Activated CD8-positive, alpha-beta memory T cell treated with anti-CD3 and anti-CD28 coated beads, Interleukin-2, amount 50 U/mL, for 4 hours (primary cell): ENCODE results near the gene FUCA2.

Source experiments
- DNase-seq: peaks from one replicate; pipeline ENCODE4 v3.0.0-alpha.2; 2020

Gene FUCA2, protein sequence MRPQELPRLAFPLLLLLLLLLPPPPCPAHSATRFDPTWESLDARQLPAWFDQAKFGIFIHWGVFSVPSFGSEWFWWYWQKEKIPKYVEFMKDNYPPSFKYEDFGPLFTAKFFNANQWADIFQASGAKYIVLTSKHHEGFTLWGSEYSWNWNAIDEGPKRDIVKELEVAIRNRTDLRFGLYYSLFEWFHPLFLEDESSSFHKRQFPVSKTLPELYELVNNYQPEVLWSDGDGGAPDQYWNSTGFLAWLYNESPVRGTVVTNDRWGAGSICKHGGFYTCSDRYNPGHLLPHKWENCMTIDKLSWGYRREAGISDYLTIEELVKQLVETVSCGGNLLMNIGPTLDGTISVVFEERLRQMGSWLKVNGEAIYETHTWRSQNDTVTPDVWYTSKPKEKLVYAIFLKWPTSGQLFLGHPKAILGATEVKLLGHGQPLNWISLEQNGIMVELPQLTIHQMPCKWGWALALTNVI

DNA sequence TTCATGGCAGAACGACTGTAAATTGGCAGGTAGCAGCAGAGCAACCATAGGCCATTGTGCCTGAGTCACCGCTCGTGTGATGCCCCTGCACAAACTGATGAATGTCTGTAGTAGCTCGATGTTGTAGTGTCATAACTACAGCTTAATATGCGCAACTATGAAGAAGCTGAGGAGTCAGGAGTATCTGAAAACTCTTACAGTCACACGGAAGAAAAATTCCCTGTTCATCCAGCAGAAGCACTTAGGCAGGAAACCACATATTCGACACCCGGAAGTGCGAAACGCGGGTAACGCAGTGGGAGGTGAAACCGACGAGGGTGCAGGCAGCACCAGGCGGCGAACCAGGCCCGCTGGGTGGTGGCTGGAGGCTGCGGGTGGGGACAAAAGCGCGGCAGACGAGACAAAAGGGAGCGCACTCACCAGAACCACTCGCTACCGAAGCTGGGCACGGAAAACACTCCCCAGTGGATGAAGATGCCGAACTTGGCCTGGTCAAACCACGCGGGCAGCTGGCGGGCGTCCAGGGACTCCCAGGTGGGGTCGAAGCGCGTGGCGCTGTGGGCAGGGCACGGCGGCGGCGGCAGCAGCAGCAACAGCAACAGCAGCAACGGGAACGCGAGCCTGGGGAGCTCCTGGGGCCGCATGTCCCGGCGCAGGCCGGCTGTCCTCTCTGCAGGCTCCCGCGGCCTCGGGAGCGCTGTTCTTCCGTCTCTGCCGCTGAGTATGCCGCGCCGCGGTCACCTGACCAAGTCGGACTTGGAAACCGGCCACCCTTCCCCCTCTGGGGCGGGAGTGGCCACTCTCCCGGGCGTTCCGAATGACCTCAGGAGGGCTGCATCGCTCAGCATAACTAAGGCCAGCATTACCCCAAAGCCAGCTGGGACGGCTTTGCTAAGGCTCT is at the start of gene FUCA2:
Gene FUCA2, minus strand, starts transcription at position 730 of the 901 bp plus-strand sequence. Its CDS starts 86 bp downstream, at position 644.
- peak; percentile 63 for DNase-seq

DNA sequence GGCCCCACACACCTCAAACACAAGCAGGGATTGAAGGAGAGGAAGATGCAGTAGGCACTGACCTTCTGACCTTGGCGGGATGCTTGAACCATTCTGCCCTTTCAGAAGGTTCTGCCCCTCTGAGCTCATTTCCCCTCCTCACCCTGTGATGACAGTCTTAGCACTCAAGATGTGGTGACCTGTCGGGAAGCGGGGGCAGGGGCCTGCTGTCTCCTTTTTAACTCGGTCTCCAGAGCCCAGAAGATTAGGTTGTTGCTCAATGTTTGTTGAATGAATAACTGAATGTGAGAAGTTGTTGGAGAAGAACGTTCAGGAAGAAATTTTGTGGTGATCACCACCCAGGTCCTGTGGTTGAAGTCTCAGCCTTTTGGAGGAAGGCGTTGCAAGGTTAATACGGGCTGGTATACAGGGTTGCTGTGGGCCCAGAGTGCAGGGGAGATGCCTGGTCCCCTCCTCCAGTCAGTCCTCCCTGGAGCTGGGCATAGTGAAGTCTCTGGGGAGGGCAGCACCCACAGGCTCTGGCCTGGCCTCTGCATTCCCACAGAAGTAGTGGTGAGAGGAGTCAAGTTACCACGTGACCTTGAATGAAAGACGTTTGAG is 49.7 kb upstream of the FUCA2 start:
- DNase-seq, result no peak

DNA sequence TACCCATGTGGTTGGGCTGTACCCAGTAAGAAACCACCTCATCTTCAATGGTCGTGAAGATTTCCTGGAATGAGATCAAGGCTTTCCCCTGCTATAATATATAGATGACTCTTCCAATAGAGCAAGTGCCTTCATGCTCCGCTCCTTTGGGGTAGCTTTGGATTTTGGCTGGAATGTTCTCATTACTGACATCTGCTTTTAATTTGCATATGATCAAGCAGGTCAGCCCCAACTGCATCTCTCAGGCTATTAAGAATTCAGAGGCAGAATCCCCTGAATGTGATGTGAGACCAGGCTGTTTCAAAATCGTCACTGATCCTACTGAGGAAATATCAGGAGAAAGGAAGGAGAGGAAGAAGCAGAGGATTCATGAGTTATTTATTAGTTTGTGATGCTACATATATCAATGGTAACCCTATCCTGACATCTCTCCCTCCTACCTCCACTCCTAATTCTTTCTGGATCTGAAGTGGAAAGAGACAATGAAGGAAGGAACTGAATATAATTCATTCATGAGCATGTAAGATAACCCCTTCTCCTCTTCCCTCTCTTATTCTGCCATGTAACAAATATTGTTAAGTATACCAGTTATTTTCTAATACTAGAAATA is 47.6 kb upstream of the FUCA2 start:
- DNase-seq, result no peak

DNA sequence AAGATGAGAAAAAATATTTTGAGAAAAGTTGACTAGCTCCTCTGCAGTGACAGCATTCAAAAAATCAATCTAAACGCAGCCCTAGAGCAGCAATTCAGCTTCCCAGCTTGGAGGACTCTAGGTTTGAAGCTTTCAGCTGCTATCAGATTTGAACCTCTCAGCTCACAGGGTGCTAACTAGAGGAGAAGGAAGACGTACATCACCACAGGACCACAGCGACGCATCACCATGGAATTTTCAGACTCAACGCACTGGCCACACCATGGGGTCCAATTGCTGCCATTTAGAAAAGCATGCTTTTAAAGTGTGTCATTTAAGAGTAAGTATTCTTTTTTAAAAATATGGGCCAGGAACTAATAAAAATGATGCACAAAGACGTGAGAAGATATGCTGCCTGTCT is 45.0 kb upstream of the FUCA2 start:
- DNase-seq, result no peak

DNA sequence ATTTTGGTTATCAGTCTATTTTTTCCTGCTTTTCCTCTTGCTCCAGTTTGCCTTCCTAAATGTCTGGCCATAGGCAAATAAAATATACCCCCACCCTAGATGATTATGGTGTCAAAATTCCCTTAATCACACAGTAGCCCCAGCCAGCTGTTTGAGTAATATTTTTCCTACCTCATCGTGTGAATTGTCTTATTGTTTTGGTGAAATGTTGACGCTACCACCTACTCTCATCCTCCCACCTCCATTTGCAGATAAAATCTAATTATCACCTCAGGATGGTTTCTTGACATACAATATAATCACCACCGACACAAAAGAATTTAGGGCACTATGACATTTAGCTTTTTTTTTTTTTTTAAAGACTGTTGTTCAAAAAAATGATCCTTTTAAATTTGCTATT is 44.1 kb upstream of the FUCA2 start:
- no peak for DNase-seq

DNA sequence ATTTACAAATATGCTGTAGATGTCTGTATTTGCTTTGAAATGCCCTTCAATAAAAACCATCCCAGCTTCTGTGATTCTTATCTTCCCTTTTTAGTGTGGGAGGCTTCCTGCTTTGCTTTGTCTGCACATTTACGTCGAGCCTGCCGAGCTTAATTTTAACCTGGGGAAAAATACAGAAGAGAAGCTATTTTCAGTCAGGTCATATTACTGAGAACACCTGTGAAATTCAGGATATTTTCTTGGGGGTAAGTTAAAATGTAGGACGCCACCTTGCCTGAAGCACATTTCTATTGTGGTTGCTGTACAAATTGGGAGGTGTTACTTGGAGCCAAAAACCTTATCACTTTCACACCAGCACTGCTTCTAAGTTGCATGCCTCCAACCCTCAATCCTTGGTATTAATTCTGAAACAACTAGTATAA is 43.6 kb upstream of the FUCA2 start:
- no peak for DNase-seq

DNA sequence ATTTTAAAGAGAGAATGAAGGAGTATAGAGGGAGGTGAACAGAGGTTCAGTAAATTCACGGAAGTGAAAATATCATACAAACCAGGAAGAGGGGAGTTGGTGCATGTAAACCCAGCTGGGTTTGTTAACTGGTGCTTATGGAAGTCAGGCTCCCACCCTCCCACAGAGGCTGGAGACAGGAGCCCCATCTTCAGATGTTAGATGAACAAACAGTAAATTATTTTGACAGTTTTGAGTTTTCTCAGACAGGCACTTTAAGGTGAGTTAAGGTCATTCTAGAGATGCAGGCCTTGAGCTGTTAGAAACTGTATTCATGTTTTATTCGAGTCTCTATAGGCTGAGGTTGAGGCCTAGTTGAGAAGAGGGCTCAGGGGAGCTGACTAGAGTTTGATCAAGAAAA is 41.8 kb upstream of the FUCA2 start:
- no peak for DNase-seq

DNA sequence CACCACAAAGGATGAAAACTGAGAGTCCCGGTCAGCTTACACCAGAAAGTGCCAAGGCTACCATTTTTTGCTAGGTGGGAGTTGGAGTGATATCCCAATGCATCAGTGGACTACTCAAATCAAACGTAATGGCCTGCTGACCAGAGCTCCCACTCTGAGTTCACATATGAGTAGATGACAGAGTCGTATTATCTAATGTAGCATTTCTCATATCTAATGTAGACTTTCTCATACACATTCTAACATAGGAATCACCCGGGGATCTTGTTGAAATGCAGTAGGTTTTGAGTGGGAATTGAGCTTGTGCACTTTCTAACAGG is 38.4 kb upstream of the FUCA2 start:
- no peak for DNase-seq

DNA sequence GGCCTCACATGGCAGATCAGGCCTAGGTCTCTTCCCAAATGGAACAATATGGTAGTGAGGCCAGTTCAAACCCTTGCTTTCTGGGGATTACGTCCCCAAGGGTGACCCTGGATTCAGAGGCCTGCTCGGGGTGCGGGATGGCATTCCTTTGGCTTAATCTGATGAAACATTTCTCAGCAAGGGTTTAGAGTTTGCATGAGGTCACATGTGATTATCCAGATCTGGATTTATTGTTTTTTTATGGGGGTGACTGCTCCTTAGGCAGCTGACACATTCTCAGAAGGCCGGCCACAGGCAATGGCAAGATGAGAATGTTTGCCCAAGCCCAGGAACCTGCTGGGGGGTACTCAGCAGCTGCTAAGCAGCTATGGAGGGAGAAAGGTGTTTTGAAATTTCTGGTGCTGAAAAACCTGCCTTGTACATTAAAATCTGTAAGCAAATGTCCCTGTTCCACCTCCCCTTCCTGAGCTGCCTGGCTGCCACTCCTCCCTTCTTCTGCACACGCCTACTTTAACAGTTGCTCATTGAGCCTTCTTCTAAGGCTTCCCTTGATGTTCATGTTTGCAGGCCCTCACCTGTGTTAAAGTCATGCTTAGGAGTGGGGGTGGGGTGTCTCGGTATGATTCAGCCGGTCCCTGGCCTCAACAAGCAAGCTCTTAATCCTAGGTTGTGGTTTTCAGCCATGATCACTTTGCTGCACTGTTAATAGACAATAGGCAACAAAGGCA is 37.9 kb upstream of the FUCA2 start:
- no peak for DNase-seq

DNA sequence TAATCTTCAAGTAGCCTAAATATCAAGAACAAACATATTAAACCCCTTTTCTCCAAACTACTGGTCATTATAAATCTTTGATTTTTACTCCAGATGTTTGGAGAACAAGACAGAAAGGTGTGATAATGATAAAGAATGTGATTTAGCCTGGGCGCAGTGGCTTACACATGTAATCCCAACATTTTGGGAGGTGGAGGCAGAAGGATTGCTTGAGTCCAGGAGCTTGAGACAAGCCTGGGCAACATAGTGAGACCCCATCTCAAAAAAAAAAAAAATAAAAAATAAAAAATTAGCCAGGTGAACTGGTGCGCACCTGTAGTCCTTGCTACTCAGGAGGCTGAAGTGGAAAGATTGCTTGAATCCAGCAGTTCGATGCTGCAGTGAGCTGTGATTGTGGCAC is 35.1 kb upstream of the FUCA2 start:
- no peak for DNase-seq

DNA sequence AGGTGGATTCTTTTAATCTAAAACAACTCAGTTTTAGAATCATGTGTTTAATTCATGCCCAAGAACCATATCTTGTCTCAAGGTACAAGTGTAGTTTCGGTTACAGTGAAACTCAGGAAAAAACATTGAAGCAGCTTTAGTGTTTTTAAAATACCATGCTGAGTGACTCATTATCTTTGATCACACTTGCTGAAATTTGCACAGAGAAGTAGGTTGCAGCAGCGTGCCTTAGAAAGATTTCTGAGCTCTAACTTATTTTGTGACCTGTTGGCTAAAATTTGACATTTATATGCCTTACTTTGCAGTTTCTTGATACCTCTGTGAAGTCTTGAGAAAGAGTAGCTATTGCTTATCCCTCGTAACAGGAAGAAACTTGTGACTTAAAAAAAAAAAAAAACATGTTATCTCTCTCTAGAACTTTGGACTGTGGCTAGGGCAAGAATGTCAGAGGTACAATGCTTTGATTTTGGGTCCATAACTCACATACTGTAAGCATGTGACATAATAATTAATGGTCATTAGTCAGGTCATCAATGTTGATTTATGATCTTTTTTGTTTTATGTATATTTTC is 34.5 kb upstream of the FUCA2 start:
- DNase-seq, result no peak

DNA sequence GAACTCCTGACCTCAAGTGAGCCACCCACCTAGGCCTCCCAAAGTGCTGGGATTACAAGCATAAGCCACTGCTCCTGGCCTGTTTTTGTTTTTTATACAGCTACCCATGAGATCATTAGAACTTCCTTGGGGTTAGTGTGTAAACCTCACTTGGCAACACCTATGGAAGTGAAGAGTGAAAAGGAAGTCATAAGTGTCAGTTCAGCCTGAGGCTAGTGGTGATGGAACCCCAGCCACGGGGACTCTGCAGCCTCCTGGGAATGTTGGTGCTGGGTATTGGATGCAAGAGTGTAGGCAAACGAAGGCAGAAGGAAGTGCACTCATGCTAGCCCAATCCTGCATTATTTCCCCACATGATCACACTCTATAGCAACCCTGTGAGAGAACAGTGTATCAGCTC is 33.6 kb upstream of the FUCA2 start:
- no peak for DNase-seq

DNA sequence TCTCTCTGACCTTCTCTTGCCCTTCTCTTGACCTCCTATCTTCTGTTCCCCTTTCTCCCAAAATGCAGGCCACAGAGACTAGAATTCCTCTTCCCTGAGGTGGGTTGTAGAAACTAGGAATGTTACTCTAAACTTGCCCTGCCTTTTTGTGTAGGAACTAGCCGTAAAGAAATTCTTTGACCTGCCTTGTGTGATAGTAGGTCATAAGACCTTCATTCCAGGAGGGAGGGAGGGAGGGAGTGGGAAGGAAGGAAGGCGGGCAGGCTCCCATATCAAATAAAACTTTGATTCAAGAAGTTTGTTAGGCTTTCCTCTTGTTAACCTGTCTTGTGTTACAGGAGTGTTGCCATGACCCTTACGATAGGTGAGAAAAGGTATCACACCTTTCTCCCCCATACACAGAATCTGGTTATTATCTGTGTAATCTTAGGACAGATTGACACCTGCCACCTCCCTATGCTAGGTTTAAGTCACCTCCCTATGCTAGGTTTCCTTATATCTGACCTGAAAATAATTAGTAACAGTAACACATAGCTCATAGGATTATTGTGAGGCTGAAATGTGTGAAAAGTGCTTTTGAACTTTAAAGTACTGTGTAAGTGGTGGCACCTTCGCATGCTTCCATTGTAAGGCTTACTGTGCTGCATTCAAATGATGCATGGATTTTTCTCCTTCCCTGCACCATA is 32.6 kb upstream of the FUCA2 start:
- DNase-seq, result no peak

DNA sequence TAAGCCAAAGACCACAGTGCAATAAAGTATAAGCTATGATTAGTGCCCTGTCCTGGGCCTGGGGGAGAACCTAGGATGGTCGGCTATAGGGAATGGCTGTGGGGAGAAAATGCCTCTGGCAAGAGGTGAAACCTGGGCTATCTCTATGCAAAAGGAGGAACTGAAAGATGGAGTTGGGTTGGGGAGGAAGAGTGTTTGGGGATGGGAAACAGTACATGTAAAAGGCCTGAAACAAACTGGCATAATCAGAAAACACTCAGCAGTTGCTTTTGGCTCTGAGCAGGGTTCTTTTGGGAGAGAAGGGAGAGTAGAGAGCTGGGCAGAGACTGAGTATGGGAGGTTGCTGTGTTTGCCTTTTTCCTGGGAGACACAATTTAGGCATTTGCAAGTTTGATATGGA is 31.9 kb upstream of the FUCA2 start:
- DNase-seq, result no peak

DNA sequence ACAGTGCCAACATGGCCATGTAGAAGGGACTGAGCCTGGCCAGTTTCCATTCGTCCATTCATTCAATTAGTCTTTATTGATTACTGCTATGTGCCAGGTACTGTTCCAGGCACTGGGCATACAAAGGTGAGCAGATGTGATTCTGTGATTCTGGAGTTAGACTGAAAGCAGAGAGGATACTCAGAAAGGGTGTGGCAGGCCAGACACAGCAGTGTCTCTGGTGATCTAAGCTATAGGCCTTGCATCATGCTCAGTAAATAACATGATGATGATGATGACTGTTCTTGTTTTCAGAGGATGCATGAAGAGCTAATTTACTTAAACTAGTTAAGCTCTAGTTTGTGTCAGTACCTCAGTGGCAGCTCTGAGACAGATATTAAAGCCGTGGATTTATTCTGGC is 31.4 kb upstream of the FUCA2 start:
- no peak for DNase-seq

DNA sequence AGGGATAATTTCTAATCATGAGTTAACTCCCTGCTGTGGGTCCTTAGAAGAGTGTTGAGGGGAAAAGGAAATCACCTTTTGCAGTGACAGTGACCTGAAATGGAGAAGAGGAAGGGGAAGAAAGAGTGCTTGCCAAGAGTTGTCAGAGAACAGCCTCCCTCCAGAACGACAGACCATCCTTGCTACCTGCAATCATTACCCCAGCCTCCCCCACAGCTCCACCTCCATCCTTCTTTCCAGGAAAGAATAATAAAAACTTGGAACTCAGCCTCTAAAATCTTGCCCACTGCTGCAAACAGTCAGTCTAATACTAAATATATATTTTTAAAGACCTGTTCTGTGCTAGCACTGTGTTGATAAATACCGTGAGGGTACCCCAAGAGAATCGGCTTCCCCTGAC is 28.7 kb upstream of the FUCA2 start:
- DNase-seq, result no peak

DNA sequence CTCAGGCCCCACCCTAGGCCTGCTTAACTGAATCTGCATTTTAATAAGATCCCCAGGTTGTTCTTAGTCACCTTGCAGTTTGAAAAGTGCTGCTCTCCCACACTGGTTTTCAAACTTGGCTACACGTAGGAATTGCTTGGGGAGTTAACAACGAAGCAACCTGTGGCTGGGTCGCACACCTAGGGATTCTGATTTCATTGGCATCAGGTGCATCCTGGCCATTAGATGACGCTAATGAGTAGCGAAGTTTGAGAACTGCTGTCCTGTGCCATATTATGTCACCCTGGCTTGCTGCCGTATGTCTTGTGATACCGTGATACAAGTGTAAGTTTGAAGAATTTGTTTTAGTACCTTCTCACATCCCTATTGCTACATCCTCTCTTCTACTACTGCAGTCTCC is 28.2 kb upstream of the FUCA2 start:
- DNase-seq, result no peak

DNA sequence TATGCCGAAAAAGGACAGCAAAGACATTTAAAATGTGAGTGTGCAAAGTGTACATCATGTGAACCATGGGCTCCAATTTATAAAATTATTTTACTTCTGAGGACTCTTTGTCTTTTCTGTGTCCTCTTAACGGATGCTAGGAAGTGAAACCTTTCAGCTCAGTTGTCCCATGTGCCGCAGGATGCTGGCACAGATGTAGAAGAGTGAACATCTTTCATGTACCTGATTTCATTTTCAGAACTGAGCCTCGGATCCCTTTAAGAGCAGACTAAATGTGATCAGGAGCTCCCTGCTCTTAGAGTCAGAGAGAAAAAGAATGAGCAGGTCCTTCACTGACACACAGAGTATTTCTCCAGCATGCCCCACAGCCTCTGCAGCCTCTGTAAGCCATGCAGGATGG is 27.6 kb upstream of the FUCA2 start:
- no peak for DNase-seq

DNA sequence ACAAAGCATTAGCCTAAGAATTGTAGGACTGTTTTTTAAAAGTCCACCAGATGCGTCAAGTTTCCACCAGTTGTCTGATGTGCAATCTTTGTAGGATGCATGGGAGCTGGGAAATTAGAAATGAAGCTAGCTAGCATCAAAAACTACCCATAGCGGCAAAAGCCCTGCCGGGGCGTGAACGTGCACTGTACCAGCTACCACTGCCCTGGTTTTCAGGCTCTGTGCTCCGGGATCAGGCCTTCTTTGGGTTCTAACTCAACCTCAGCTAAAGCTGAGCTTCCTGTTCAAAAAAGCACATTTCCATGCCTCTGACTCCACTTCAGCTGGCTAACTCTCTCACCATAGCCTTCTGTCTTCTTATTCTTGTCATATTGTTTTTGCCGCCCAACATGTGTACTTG is 26.9 kb upstream of the FUCA2 start:
- DNase-seq, result no peak

DNA sequence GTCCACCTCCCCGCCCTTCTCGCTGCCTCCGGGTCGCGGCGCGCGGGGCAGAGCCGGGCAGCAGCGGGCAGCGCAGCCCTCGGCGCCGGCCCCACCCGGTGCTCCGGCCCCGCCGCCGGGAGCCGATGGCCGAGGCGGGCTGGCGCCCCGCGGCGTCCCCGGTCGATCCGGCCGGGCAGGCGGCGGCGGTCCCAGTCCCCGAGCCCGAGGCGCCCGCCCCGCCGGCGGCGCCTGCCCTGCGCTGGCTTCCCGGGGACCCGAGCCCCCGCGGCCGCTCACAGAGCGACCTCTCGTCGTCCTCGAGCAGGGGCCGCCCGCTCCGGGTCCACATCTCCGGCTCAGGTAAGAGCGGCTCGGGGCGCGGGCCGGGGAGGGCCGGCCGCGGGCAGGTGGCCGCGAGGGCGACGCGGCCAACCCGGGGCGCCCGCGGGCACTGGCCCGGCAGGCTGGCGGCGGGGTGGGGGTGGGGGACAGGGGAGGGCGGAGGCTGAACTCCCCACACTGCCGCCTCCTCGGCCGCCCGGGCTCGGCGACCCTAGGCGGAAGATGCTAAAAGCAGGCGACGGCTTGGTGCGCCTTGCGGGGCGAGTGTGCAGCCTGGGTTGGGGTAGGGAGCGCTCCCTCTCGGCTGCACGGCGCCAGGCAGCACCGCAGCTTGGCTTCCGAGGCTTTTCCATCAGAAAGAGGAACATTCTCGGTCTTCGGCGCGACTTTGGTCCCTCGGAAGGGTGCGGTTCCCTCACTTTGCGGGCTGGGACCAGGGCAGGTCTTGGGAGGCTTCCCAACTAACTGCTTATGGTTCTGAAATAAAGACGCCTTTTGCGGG is 25.6 kb upstream of the FUCA2 start:
- peak; percentile 62 for DNase-seq

DNA sequence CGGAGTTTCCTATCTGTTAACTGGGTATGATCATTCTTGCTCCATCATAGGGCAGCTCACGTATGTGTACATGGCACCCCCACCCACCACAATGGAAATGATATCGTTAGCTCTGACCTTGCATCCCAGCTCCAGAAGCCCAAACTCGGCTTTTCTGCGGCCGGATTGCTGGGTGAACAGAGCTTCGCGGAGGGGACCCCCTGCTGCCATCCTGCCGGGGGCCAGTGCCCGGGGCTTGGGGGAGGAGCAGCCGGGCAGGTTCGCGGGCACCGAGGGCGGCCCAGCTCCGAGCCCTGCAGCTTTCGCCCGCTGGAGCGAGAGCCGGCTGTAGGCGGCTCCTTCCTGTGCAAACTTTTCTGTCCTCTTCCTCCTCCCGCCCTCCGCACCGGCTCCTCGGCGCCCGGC is 24.9 kb upstream of the FUCA2 start:
- DNase-seq, result peak; percentile 44
